Measurements from ENCODE around the gene TMEM101. TPM values are rescaled to one million over a fixed set of nuclear protein-coding genes. Genes with fewer than 3 reads are reported as not detected.
"Not testable (repeated sequence)": the region's sequence is repeated elsewhere in the genome, so short reads cannot be mapped to it uniquely, and the experiment has no call there.

The TMEM101 gene
- total RNA-seq, 4 donors from 2014 or later = 33.6 to 56.9 (median 45.0) TPM

DNA sequence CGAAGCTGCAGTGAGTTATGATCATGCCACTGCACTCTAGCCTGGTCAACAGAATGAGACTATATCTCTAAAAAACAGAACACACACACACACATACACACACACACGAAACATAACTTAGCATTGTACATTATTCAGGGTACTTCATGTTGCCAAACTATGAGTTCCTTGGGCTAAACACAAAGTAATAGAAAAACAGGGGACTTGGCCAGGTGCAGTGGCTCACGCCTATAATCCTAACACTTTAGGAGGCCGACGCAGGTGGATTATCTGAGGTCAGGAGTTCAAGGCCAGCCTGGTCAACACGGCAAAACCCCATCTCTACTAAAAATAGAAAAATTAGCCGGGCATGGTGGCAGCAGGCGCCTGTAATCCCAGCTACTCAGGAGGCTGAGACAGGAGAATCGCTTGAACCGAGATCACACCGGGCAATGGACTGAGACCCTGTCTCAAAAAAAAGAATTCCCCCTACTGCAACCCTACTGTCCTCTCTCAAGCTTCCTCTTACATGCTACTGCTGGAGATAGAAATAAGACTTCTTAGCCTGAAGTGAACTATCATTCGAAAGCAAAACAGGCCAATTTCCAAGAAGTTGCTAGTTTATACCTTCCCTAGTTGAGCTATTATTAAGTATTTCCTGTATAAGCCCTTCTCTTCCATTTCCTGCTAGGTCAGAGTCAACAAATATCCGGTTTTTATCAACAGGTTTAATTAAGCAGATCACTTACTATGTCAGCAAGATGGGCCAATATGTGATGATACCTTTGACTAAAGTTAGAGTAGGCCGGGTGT is 44.5 kb upstream of the TMEM101 start:
- intact Hi-C loops (cut with DNase I) = no loop called here
- peaks cover 20 to 22% of the 10 kb centered on the region in 2 donors for H3K36me3 ChIP-seq
- WGBS, 2 donors = 88 to 92% methylated on average over 14 of the region's 14 CpGs
- H3K27ac ChIP-seq = no peak overlapping the region
- peaks cover 0 to 4% of the 10 kb centered on the region in 2 donors for H3K4me1 ChIP-seq
- no peak for DNase-seq
- no peaks in the 10 kb centered on the region for H3K27me3 ChIP-seq
- H3K9me3 ChIP-seq = no peaks in the 10 kb centered on the region
- no peak overlapping the region for H3K4me3 ChIP-seq (replicated peaks in 1 of 3)
- no peak for TF ChIP-seq POLR2A (IDR thresholded peaks at IDR 0.05)

GRCh38 chr17:44053125-44053872 is 38.5 kb upstream of the TMEM101 start:
- DNase-seq = no peak
- intact Hi-C loops (cut with DNase I) = no loop called here
- no peak overlapping the region for H3K4me3 ChIP-seq (replicated peaks in 1 of 3)
- no peak overlapping the region for H3K27ac ChIP-seq
- no peaks in the 10 kb centered on the region for H3K27me3 ChIP-seq
- H3K9me3 ChIP-seq = no peaks in the 10 kb centered on the region
- TF ChIP-seq, protein P1, sequence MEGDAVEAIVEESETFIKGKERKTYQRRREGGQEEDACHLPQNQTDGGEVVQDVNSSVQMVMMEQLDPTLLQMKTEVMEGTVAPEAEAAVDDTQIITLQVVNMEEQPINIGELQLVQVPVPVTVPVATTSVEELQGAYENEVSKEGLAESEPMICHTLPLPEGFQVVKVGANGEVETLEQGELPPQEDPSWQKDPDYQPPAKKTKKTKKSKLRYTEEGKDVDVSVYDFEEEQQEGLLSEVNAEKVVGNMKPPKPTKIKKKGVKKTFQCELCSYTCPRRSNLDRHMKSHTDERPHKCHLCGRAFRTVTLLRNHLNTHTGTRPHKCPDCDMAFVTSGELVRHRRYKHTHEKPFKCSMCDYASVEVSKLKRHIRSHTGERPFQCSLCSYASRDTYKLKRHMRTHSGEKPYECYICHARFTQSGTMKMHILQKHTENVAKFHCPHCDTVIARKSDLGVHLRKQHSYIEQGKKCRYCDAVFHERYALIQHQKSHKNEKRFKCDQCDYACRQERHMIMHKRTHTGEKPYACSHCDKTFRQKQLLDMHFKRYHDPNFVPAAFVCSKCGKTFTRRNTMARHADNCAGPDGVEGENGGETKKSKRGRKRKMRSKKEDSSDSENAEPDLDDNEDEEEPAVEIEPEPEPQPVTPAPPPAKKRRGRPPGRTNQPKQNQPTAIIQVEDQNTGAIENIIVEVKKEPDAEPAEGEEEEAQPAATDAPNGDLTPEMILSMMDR (IDR thresholded peaks at IDR 0.05) = no peak
- no peak for TF ChIP-seq POLR2A (IDR thresholded peaks at IDR 0.05)
- peaks cover 26 to 35% of the 10 kb centered on the region in 2 donors for H3K36me3 ChIP-seq
- peaks cover 8 to 15% of the 10 kb centered on the region in 2 donors for H3K4me1 ChIP-seq
- whole genome bisulfite sequencing, 2 donors = 56 to 66% methylated on average over 3 of the region's 3 CpGs

- TF ChIP-seq POLR2A (IDR thresholded peaks at IDR 0.05) = no peak
- TF ChIP-seq, protein P1 (IDR thresholded peaks at IDR 0.05) = no peak
- WGBS, 2 donors = 94 to 98% methylated on average over 9 of the region's 9 CpGs
- Histone ChIP-seq H3K4me3 (replicated peaks in 1 of 3) (no peak overlapping the region), H3K27me3 (no peaks in the 10 kb centered on the region), H3K36me3 (peaks cover 26 to 40% of the 10 kb centered on the region in 2 donors), H3K27ac (no peak overlapping the region), H3K9me3 (no peaks in the 10 kb centered on the region), H3K4me1 (peaks cover 8 to 15% of the 10 kb centered on the region in 2 donors)
- no peak for DNase-seq
- intact Hi-C loops (cut with DNase I) = no loop called here
Measured at GRCh38 chr17:44049294-44050060, 34.7 kb upstream of the TMEM101 start.

DNA sequence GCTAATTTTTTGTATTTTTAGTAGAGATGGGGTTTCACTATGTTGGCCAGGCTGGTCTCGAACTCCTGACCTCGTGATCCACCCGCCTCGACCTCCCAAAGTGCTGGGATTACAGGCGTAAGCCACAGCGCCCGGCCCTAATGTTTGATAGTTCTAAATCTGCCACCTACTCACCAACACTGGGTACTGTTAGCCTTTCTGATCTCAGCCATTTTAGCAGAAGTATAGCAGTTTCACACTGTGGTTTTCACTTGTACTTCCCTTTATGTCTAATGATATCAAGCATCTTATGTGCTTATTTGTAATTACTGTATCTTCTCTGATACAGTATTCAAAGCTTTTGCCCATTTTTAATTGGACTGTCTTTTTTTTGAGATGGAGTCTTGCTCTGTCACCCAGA is 32.1 kb upstream of the TMEM101 start:
- WGBS, 2 donors = 97 to 98% methylated on average over 7 of the region's 7 CpGs

GRCh38 chr17:44045486-44045885 is 30.7 kb upstream of the TMEM101 start:
- Histone ChIP-seq H3K9me3 (no peaks in the 10 kb centered on the region), H3K36me3 (peaks cover 6 to 17% of the 10 kb centered on the region in 2 donors), H3K27me3 (no peaks in the 10 kb centered on the region), H3K27ac (no peak overlapping the region), H3K4me1 (peaks cover 8 to 16% of the 10 kb centered on the region in 2 donors), H3K4me3 (replicated peaks in 1 of 3) (no peak overlapping the region)
- TF ChIP-seq POLR2A (IDR thresholded peaks at IDR 0.05) = no peak
- TF ChIP-seq, protein P1 (IDR thresholded peaks at IDR 0.05) = no peak
- intact Hi-C loops (cut with DNase I) = no loop called here
- DNase-seq = no peak
- WGBS, 2 donors = 95 to 96% methylated on average over 4 of the region's 4 CpGs

More for the DNA sequence above, 32.1 kb upstream of the TMEM101 start:
- H3K4me1 ChIP-seq; intact Hi-C loops (cut with DNase I); H3K9me3 ChIP-seq; DNase-seq; H3K27me3 ChIP-seq; H3K4me3 ChIP-seq (replicated peaks in 1 of 3); H3K27ac ChIP-seq: not testable (repeated sequence)
- H3K36me3 ChIP-seq = peaks cover 20 to 31% of the 10 kb centered on the region in 2 donors
